Neutrophil (primary cell): Measurements from ENCODE around the gene ITGA11.

Experiments
- H3K27ac ChIP-seq: fragments of 200-600 bp; sonication (generic); 2 replicates; pipeline ENCODE4 v1.5.1; 2016; ENCODE audit warnings: mild to moderate bottlenecking, moderate library complexity
- H3K27me3 ChIP-seq: fragments of 200-600 bp; sonication (generic); 2 replicates; pipeline ENCODE4 v1.6.0; 2016; ENCODE audit warnings: mild to moderate bottlenecking
- H3K36me3 ChIP-seq: fragments of 200-600 bp; sonication (generic); 2 replicates; pipeline ENCODE4 v1.5.1; 2017
- H3K4me1 ChIP-seq, 2 experiments: fragments of 200-600 bp in 1 of 2; sonication (generic) in 1 of 2; 1 replicate in 1 of 2; 2 replicates in 1 of 2; pipeline versions ENCODE4 v1.5.1 to v1.6.1; 2013 to 2016; ENCODE audit warnings: low read depth in 1 of 2, low read length in 1 of 2, mild to moderate bottlenecking in 1 of 2, moderate library complexity in 1 of 2; ENCODE audit not compliant: control insufficient read depth in 1 of 2, insufficient read depth in 1 of 2
- H3K4me3 ChIP-seq, 2 experiments: fragments of 200-600 bp in 1 of 2; sonication (generic) in 1 of 2; 1 replicate in 1 of 2; 2 replicates in 1 of 2; pipeline ENCODE4 v1.5.1; 2013 to 2016; ENCODE audit warnings: low read depth in 1 of 2, low read length in 1 of 2, mild to moderate bottlenecking in 1 of 2, moderate library complexity in 1 of 2
- H3K9me3 ChIP-seq: fragments of 200-600 bp; sonication (generic); 2 replicates; pipeline ENCODE4 v1.5.1; 2016
- CTCF ChIP-seq: fragments of 200-600 bp; sonication (generic); IDR thresholded peaks from 2 replicates; pipeline ENCODE4 v1.5.1; 2016; ENCODE audit warnings: antibody characterized with exemption

ITGA11 gene

GRCh38 chr15:68298336-68298735, 133.6 kb downstream of the ITGA11 start:
- TF ChIP-seq CTCF, result no peak
- peaks cover 10 to 14% of the 10 kb centered on the region in 2 experiments for H3K4me1 ChIP-seq
- peak overlapping the region; percentile 61 for H3K27ac ChIP-seq
- no peak overlapping the region for H3K4me3 ChIP-seq
- no peaks in the 10 kb centered on the region for H3K9me3 ChIP-seq
- peaks cover 2% of the 10 kb centered on the region for H3K36me3 ChIP-seq
- no peaks in the 10 kb centered on the region for H3K27me3 ChIP-seq

GRCh38 chr15:68295014-68295805, 136.8 kb downstream of the ITGA11 start:
- no peaks in the 10 kb centered on the region for H3K9me3 ChIP-seq
- H3K4me3 ChIP-seq, result no peak overlapping the region
- TF ChIP-seq CTCF, result no peak
- H3K36me3 ChIP-seq, result peaks cover 23% of the 10 kb centered on the region
- no peak overlapping the region for H3K27ac ChIP-seq
- peaks cover 10 to 14% of the 10 kb centered on the region in 2 experiments for H3K4me1 ChIP-seq
- no peaks in the 10 kb centered on the region for H3K27me3 ChIP-seq

- no peak overlapping the region for H3K27ac ChIP-seq
- H3K36me3 ChIP-seq, result peaks cover 31% of the 10 kb centered on the region
- no peak overlapping the region for H3K4me3 ChIP-seq
- no peaks in the 10 kb centered on the region for H3K27me3 ChIP-seq
- H3K9me3 ChIP-seq, result no peaks in the 10 kb centered on the region
- TF ChIP-seq CTCF, result no peak
- H3K4me1 ChIP-seq, result peaks cover 7 to 8% of the 10 kb centered on the region in 2 experiments
Measured at GRCh38 chr15:68292967-68293366, 139.0 kb downstream of the ITGA11 start.

- no peaks in the 10 kb centered on the region for H3K9me3 ChIP-seq
- peaks cover 31% of the 10 kb centered on the region for H3K36me3 ChIP-seq
- H3K27me3 ChIP-seq, result no peaks in the 10 kb centered on the region
- H3K27ac ChIP-seq, result no peak overlapping the region
- peaks cover 7 to 8% of the 10 kb centered on the region in 2 experiments for H3K4me1 ChIP-seq
- no peak overlapping the region for H3K4me3 ChIP-seq
- no peak for TF ChIP-seq CTCF
Measured at GRCh38 chr15:68292157-68292781, 139.7 kb downstream of the ITGA11 start.

- Histone ChIP-seq H3K4me1 (peaks cover 7 to 14% of the 10 kb centered on the region in 2 experiments), H3K27ac (no peak overlapping the region), H3K9me3 (no peaks in the 10 kb centered on the region), H3K27me3 (no peaks in the 10 kb centered on the region), H3K36me3 (peaks cover 31% of the 10 kb centered on the region), H3K4me3 (no peak overlapping the region)
- TF ChIP-seq CTCF, result no peak
Measured at GRCh38 chr15:68290715-68291114, 141.2 kb downstream of the ITGA11 start.
